ENCODE data around the gene MT1A.
"Not testable (repeated sequence)": the region's sequence is repeated elsewhere in the genome, so short reads cannot be mapped to it uniquely, and the experiment has no call there.

The MT1A gene

GRCh38 chr16:56669005-56669839 lies 30.8 kb downstream of the MT1A start, which contains the start of gene MT1H:
MT1H (plus strand) TSS chr16:56669814; CDS start chr16:56669885, 71 bp downstream.
- intact Hi-C loops (cut with DNase I): no loop called here
- peak in 1 of 42 donors; percentile 52 for DNase-seq

- intact Hi-C loops (cut with DNase I): no loop called here
- no peak for DNase-seq
These were observed 31.6 kb downstream of the MT1A start for GRCh38 chr16:56669840-56670619.

GRCh38 chr16:56670620-56670934 lies 32.1 kb downstream of the MT1A start:
- DNase-seq: no peak
- intact Hi-C loops (cut with DNase I): no loop called here

GRCh38 chr16:56671691-56672090 lies 33.2 kb downstream of the MT1A start:
- intact Hi-C loops (cut with DNase I); DNase-seq: not testable (repeated sequence)

- intact Hi-C loops (cut with DNase I); DNase-seq: not testable (repeated sequence)
These were observed 33.7 kb downstream of the MT1A start for GRCh38 chr16:56672171-56672570.

- DNase-seq: peak in 6 of 42 donors; percentile 38 to 70 (median 44)
- intact Hi-C loops (cut with DNase I): no loop called here
These were observed 34.5 kb downstream of the MT1A start for GRCh38 chr16:56672761-56673536.

GRCh38 chr16:56673921-56674320 lies 35.5 kb downstream of the MT1A start:
- intact Hi-C loops (cut with DNase I): no loop called here
- DNase-seq: peak in 4 of 42 donors; percentile 22 to 64 (median 30)

- intact Hi-C loops (cut with DNase I): not testable (repeated sequence)
These were observed 36.1 kb downstream of the MT1A start for GRCh38 chr16:56674570-56674969.

GRCh38 chr16:56675685-56676210 lies 37.3 kb downstream of the MT1A start:
- intact Hi-C loops (cut with DNase I): no loop called here
- no peak for DNase-seq

More at GRCh38 chr16:56674570-56674969, 36.1 kb downstream of the MT1A start:
- not testable (repeated sequence) for DNase-seq

- intact Hi-C loops (cut with DNase I): no loop called here
These were observed 39.0 kb downstream of the MT1A start for GRCh38 chr16:56677474-56677873.

GRCh38 chr16:56679078-56679730 lies 40.7 kb downstream of the MT1A start:
- no peak for DNase-seq
- intact Hi-C loops (cut with DNase I): no loop called here

More at GRCh38 chr16:56677474-56677873, 39.0 kb downstream of the MT1A start:
- no peak for DNase-seq

- DNase-seq: no peak
- intact Hi-C loops (cut with DNase I): no loop called here
These were observed 41.4 kb downstream of the MT1A start for GRCh38 chr16:56679818-56680217.

- DNase-seq: peak; percentile 75 to 98 (median 92)
- intact Hi-C loops (cut with DNase I): no loop called here
These were observed 43.7 kb downstream of the MT1A start, which contains the start of gene MT1X for GRCh38 chr16:56681939-56682702. MT1X (plus strand) TSS chr16:56682470; CDS start chr16:56682541, 71 bp downstream.

GRCh38 chr16:56682703-56683397 lies 44.4 kb downstream of the MT1A start:
- DNase-seq: peak in 2 of 42 donors; percentile 15 to 55
- intact Hi-C loops (cut with DNase I): no loop called here

- intact Hi-C loops (cut with DNase I): no loop called here
- peak in 2 of 42 donors; percentile 44 to 61 for DNase-seq
These were observed 45.1 kb downstream of the MT1A start for GRCh38 chr16:56683424-56684172.

- intact Hi-C loops (cut with DNase I): no loop called here
- peak in 8 of 42 donors; percentile 26 to 85 (median 37) for DNase-seq
These were observed 45.9 kb downstream of the MT1A start for GRCh38 chr16:56684256-56684925.

All from head of caudate nucleus (tissue), 42 donors.